Endothelial cell (in vitro differentiated cells): ENCODE data around the gene CRIP3. TPM values are rescaled to one million over a fixed set of nuclear protein-coding genes. Genes with fewer than 3 reads are reported as not detected.

Experiments
- DNase-seq: peaks from one replicate; pipeline ENCODE4 v3.0.0; 2021; ENCODE audit warnings: low spot score
- H3K27ac Mint-ChIP-seq: one replicate; pipeline ENCODE4 v1.8.0; 2021; ENCODE audit warnings: mixed read lengths, inconsistent platforms; ENCODE audit not compliant: unreplicated experiment
- H3K27me3 Mint-ChIP-seq: one replicate; pipeline ENCODE4 v1.8.0; 2021; ENCODE audit warnings: mild to moderate bottlenecking, moderate library complexity, mixed read lengths, inconsistent platforms; ENCODE audit not compliant: unreplicated experiment
- H3K36me3 Mint-ChIP-seq: one replicate; pipeline ENCODE4 v1.8.0; 2021; ENCODE audit warnings: mild to moderate bottlenecking, low read depth, mixed read lengths, inconsistent platforms; ENCODE audit not compliant: unreplicated experiment
- H3K4me1 Mint-ChIP-seq: one replicate; pipeline ENCODE4 v1.8.0; 2021; ENCODE audit warnings: mild to moderate bottlenecking, mixed read lengths, inconsistent platforms; ENCODE audit not compliant: unreplicated experiment
- H3K4me3 Mint-ChIP-seq: one replicate; pipeline ENCODE4 v1.8.0; 2021; ENCODE audit warnings: mild to moderate bottlenecking, mixed read lengths, inconsistent platforms; ENCODE audit not compliant: unreplicated experiment
- H3K9me3 Mint-ChIP-seq: one replicate; pipeline ENCODE4 v1.8.0; 2021; ENCODE audit warnings: mixed read lengths, inconsistent platforms; ENCODE audit not compliant: unreplicated experiment
- CTCF ChIP-seq: fragments of 200-600 bp; sonication (generic); IDR thresholded peaks from one replicate; pipeline ENCODE4 v1.5.0; 2021; ENCODE audit warnings: antibody characterized with exemption; ENCODE audit not compliant: unreplicated experiment
- total RNA-seq: library from RNA; stranded (reverse); fragmentation: NEBNext Ultra II Directional; extraction: Animal tissue kit (Norgen Biotek cat#: 25700); gene quantifications from one replicate; pipeline ENCODE4 v1.2.1, GENCODE V29; 2021; ENCODE audit not compliant: unreplicated experiment

CRIP3 gene
- total RNA-seq, 1 donor from 2014 or later = 1.1 TPM

GRCh38 chr6:43262780-43263313, 45.8 kb downstream of the CRIP3 start:
- peaks cover 7% of the 10 kb centered on the region for H3K27me3 Mint-ChIP-seq
- no peak for TF ChIP-seq CTCF
- no peak overlapping the region for H3K4me3 Mint-ChIP-seq
- H3K36me3 Mint-ChIP-seq = no peaks in the 10 kb centered on the region
- no peaks in the 10 kb centered on the region for H3K9me3 Mint-ChIP-seq
- H3K27ac Mint-ChIP-seq = no peak overlapping the region
- no peak for DNase-seq
- peaks cover 15% of the 10 kb centered on the region for H3K4me1 Mint-ChIP-seq

- Mint-ChIP-seq H3K27ac (no peak overlapping the region), H3K4me3 (no peak overlapping the region), H3K27me3 (peaks cover 11% of the 10 kb centered on the region), H3K36me3 (no peaks in the 10 kb centered on the region), H3K4me1 (peaks cover 8% of the 10 kb centered on the region), H3K9me3 (no peaks in the 10 kb centered on the region)
- DNase-seq = no peak
- TF ChIP-seq CTCF = no peak
Measured at GRCh38 chr6:43262000-43262779, 46.4 kb downstream of the CRIP3 start.

GRCh38 chr6:43261198-43261597, 47.4 kb downstream of the CRIP3 start:
- peaks cover 12% of the 10 kb centered on the region for H3K27me3 Mint-ChIP-seq
- H3K9me3 Mint-ChIP-seq = no peaks in the 10 kb centered on the region
- no peak for TF ChIP-seq CTCF
- no peak for DNase-seq
- no peak overlapping the region for H3K4me3 Mint-ChIP-seq
- no peak overlapping the region for H3K27ac Mint-ChIP-seq
- no peaks in the 10 kb centered on the region for H3K36me3 Mint-ChIP-seq
- H3K4me1 Mint-ChIP-seq = peaks cover 8% of the 10 kb centered on the region

GRCh38 chr6:43260791-43261190, 47.8 kb downstream of the CRIP3 start:
- no peak for TF ChIP-seq CTCF
- no peaks in the 10 kb centered on the region for H3K36me3 Mint-ChIP-seq
- no peak for DNase-seq
- H3K9me3 Mint-ChIP-seq = no peaks in the 10 kb centered on the region
- no peak overlapping the region for H3K27ac Mint-ChIP-seq
- peaks cover 8% of the 10 kb centered on the region for H3K4me1 Mint-ChIP-seq
- H3K27me3 Mint-ChIP-seq = peaks cover 12% of the 10 kb centered on the region
- no peak overlapping the region for H3K4me3 Mint-ChIP-seq
